ENCODE data around the gene PTGER3.
"Not testable (repeated sequence)": the region's sequence is repeated elsewhere in the genome, so short reads cannot be mapped to it uniquely, and the experiment has no call there.

PTGER3 gene

DNA sequence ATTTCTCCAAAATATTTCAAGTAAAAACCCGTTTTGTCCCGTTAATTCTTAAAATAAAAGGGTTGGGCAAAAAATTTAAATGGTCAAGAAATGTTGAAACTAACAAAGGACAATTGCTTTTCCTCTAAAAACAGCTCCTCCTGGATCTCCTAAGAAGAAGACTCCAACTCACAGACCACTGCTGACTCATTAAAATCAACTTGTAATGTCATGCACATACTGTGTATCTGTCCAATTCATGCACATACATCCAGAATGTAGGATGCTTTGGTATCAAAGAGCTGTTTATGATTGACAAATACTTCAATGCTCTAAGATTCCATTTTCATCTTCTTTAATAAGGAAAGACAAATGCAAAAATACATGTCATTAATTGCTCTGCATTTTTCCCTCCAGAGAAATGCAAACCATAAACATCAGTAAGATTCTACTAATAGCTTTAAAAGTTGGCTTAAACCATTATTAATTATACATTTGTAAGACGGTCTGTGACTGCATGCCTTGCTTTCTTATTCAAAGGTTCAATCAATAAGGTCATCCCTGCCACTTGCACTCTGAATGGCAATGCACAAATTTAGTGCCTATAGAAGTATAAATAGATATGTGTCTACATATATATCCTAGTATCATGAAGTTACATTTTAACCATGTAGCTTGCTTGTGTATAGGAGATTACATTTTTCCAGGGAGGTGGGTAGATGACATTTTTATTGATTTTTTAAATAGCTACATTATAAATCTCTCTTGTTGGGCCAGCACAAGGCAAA is 44.7 kb downstream of the PTGER3 start:
- no peak for DNase-seq

DNA sequence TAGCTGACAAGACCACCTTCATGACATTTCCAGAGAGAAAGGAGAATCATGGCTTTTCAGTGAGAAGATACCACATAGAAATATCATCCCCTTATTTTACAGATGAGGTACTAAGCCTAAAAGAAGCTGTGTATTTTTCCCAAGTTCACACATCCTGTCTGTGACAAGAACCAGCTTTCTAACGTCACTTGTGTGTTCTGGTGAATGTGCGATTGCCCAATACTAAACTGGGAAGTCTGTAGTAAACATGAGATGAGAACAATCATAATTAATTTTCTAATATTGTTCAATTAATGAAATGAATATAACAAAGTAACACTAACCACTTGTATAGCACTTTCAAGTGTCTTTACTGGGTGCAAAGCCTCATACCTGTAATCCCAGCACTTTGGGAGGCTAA is 46.0 kb downstream of the PTGER3 start:
- no peak for DNase-seq

DNA sequence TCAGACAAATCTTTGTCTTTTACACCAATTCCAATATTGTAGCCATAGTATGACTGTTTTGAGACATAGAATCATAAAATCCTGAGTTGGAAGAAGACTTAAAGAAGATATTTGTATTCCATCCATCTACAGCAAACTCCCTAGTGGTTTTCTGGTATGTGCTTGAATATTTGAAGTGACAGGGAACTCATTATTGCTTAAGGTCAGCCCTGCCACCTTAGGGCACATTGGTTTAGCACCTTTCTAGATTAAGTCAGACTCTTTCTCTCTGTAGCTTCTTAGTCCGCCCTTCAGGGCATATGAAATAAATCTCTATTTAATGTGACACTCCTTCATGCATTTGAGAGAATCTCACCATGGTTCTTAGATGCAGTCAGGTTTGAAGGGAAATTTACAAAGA is 49.8 kb downstream of the PTGER3 start:
- DNase-seq = no peak

- DNase-seq = no peak
Measured at GRCh38 chr1:70994753-70995268, 52.8 kb downstream of the PTGER3 start.

GRCh38 chr1:70993798-70994197 is 53.8 kb downstream of the PTGER3 start:
- no peak for DNase-seq

DNA sequence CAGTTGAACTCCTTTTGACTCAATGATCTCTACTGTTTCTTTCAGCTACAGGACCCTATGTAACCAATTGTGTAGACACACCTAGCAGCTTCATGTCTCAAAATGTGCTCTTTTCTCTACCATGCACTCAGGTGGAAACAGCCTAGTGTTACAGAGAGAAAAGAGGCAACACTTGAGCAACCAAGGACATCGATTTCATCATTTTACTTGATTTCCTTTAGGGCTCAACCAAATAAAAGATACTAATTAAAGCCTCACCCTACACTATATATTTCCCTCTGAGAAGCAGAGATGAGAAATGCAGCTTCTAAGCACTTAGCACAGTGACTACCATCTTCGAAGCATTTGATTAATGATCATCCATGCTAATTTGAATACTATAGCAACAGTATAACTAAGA is 55.1 kb downstream of the PTGER3 start:
- no peak for DNase-seq

GRCh38 chr1:70990469-70991253 is 57.0 kb downstream of the PTGER3 start:
- DNase-seq = no peak

GRCh38 chr1:70987497-70987896 is 60.1 kb downstream of the PTGER3 start:
- no peak for DNase-seq

DNA sequence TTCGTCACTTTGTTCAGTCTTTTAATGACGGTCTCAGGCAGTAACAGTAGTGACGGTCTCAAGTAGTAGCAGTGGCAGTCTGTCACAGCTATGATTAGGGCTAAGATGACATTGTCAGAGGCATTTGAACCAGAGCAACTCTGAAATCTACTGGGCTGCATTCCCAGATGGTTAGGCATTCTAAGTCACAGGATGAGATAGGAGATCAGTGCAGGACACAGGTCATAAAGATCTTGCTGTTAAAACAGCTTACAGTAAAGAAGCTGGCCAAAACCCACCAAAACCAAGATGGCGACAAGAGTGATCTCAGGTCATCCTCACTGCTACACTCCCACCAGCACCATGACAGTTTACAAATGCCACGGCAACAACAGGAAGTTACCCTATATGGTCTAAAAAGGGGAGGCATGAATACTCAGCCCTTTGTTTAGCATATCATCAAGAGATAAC is 61.8 kb downstream of the PTGER3 start:
- not testable (repeated sequence) for DNase-seq

DNA sequence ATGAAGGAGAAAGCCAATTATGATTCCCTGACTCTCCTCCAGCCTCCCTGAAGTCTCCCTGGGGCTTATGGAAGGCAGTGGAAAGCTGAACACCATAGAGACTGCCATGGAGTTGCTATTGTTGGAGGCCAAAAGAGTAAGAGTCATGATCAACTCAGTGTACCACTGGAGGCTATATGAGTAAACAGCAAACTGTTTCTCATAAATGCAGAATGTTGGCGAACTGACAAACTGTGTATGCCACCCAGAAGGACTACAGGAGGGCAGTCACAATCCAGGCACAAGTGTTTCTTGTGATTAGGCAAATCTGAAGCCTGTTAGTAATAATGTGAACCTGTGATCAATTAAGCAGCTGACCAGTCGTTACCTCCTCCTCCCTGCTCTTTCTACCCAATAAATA is 62.3 kb downstream of the PTGER3 start:
- not testable (repeated sequence) for DNase-seq

DNA sequence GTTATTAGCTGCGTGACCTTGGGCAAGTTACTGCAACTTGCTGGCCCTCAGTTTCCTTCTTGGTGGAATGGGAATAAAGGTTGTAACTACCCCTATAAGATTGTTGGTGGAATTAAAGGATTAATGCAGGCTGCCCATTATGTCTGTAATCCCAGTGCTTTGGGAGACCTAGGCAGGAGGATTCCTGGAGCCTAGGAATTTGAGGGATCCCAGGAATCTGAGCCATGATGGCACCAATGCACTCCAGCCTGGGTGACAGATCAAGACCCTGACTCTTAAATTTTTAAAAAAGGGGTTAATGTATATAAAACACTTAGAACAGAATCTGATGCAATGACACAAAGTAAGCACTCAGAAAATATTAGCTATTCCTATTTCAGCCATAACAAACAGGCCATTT is 67.3 kb downstream of the PTGER3 start:
- no peak for DNase-seq

DNA sequence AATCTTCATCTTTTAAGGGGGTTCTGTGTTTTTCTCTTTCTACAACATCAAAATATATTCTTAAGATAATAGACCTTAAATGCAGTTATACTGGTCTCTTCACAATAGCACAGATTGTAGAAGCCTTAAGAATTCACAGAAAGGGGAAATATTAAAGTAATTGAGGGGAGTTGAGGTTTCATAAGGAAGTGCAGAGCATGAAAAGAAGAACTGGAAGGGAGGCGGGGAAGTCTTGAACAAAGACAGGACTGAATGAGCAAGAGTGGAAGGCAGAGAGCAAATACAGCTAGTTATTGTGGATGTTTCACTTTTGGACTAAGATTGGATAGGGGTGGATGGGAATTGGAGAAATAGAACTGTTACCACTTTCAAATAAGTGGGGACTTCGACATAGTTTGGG is 67.7 kb downstream of the PTGER3 start:
- no peak for DNase-seq

DNA sequence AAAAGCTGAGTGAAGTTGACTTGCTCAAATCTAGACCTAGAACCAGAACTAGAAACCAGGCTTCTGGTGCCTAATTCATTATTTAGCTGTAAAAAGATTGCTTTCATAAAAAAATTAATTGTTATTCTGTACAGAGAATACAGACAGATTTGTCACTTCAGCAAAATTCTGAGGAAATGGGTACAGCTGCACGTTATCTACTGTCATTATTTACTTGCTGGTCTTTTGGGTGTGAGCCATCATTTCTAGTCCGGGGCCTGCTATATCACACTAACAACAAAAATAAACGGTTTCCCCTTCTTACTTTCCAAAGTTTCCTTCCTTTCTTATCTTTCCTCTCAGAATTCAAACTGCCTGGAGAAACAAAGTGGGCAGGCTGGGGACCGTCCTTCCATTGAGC is 68.3 kb downstream of the PTGER3 start:
- no peak for DNase-seq

DNA sequence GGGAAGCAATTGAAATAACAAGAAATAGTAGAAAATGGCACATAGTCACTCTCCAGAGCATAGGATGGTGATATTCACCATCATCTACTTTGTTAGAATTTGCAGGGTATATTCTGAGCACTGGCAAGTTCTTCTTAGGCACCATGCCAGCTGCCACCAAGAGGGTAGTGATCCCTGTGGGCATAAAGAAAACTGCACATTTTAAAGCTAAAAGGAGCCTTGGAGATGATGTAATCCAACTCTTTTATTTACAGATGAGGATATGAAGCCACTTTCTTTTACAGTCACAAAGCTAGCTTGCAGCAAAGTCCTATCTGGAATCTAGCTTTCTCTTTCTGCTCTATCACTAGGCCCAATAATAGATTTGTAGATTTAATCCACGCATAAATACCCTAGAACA is 69.0 kb downstream of the PTGER3 start:
- no peak for DNase-seq

DNA sequence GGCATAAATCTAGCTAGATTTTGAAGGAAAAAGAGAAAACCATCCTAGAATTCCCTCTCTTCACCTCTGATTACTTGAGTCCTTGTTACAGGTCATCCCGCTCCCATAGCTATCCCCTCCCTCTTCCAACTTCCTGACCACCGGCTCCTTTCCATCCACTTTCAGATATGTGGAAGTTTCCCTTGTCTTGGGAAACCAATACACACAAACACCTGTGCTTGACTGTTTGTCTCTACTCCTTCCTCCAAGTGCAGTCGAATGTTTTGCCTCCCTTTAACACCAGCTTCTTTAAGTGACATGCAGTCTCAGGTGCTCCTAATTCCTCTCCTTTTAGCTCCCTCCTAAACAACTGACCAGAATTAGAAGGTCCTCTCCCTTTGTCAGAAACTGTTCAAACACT is 70.0 kb downstream of the PTGER3 start:
- DNase-seq = no peak

DNA sequence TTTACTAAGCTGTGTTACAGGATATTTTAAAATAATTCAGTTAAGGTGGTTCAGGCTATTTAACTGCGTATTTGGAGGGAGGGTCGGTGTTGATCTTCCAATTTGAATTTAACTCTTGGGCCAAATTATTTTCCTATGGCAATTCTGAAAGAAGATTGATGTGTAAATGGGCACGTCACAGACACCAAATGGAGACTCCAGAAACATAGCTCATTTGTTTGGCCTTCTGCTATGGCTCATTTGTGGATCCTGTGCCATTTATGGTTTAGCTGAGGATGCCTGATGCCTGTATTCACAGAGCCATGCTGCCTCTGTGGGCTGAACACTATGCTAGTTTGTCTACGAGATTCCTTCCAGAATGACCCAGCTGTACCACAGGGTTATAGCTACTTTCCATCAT is 70.6 kb downstream of the PTGER3 start:
- no peak for DNase-seq

GRCh38 chr1:70973754-70974153 is 73.9 kb downstream of the PTGER3 start:
- DNase-seq = no peak

- no peak for DNase-seq
Measured at GRCh38 chr1:70970407-70970806, 77.2 kb downstream of the PTGER3 start.

GRCh38 chr1:70966018-70966638 is 81.5 kb downstream of the PTGER3 start:
- DNase-seq = no peak

GRCh38 chr1:70963374-70963773 is 84.2 kb downstream of the PTGER3 start:
- DNase-seq = no peak

- no peak for DNase-seq
Measured at GRCh38 chr1:70961374-70961975, 86.1 kb downstream of the PTGER3 start.

DNA sequence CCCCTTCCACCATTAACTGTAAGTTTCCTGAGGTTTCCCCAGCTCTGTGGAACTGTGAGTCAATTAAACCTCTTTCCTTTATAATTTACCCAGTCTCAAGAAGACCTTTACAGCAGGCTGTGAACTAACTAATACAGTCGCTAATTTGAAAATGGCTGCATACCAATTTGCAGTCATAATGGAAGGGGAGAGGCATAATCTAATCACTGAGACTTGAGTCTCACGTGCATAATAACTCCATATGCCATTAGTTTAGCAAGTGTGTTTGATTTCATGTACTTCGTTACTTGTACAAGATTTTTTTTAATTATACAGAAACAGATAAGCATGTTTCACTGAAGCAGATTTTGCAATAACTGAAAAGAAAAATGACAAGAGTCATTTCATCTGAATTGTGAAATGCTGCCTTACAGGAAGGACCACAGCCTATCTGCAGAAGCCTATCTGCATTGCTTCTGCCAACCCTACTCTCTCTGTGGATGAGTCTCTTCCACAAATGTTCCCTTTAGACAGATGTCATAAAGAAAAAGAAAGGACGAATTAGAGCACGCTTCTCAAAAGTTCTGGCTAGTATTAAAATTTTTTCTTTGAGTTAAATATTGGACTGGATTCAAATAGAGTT is 99.1 kb downstream of the PTGER3 start:
- DNase-seq = no peak

- no peak for DNase-seq
Measured at GRCh38 chr1:70947835-70948234, 99.8 kb downstream of the PTGER3 start.

Measured in retina (tissue), 1 donor.